Vagina (tissue), 2 donors: ENCODE data around the gene MOGAT3. TPM values are rescaled to one million over a fixed set of nuclear protein-coding genes. Genes with fewer than 3 reads are reported as not detected.

Source experiments
- DNase-seq, 2 donors: peaks; one replicate each; pipeline ENCODE4 v3.0.0-alpha.2; 2017; ENCODE audit errors: extremely low spot score in 2 of 2
- H3K27ac ChIP-seq: fragments of 200-600 bp; sonication (generic); one replicate; pipeline ENCODE4 v1.5.1; 2019
- H3K27me3 ChIP-seq: fragments of 200-600 bp; sonication (generic); one replicate; pipeline ENCODE4 v1.5.1; 2019
- H3K36me3 ChIP-seq, 2 donors: fragments of 200-600 bp; sonication (generic); one replicate each; pipeline ENCODE4 v1.5.1; 2017 to 2019
- H3K4me1 ChIP-seq: fragments of 200-600 bp; sonication (generic); one replicate; pipeline ENCODE4 v1.5.1; 2019
- H3K4me3 ChIP-seq, 2 donors: fragments of 200-600 bp; sonication (generic); 1 replicate in 1 of 2; 2 replicates in 1 of 2; pipeline ENCODE4 v1.5.1; 2016 to 2019
- H3K9me3 ChIP-seq: fragments of 200-600 bp; sonication (generic); one replicate; pipeline ENCODE4 v1.5.1; 2019
- POLR2A ChIP-seq, 2 donors: fragments of 450-650 bp; IDR thresholded peaks; one replicate each; pipeline ENCODE4 v1.6.1; 2017; ENCODE audit warnings: antibody characterized with exemption in 2 of 2, mild to moderate bottlenecking in 2 of 2, moderate library complexity in 2 of 2
- POLR2AphosphoS5 ChIP-seq, 2 donors: sonication (generic); formaldehyde crosslinking; IDR thresholded peaks; one replicate each; pipeline ENCODE4 v1.9.0; 2017; ENCODE audit warnings: antibody characterized with exemption in 2 of 2, mild to moderate bottlenecking in 2 of 2, low read depth in 1 of 2; ENCODE audit not compliant: insufficient read depth in 1 of 2
- intact Hi-C: fragments of 100-400 bp; cut with DNase I; formaldehyde crosslinking; loops from one replicate; pipeline ENCODE4 v1.15.1; 2023
- microRNA-seq: library from miRNA; unstranded; fragments of <30 nt; microRNA quantifications from one replicate; pipeline ENCODE4, GENCODE V29; 2017; ENCODE audit warnings: borderline number of aligned reads, borderline replicate concordance
- small RNA-seq: library from RNA; depleted of rRNA; stranded (forward); fragments of <200 nt; gene quantifications from one replicate; pipeline ENCODE3, GENCODE V24; 2016
- total RNA-seq: library from RNA; depleted of rRNA; stranded (reverse); fragments of >200 nt; gene quantifications from one replicate; pipeline ENCODE4 v1.2.3, GENCODE V29; 2016
- TF ChIP-seq, protein P1 (sequence below), 3 experiments: fragments of 450-650 bp in 2 of 3; fragments of 200-600 bp in 1 of 3; sonication (generic) in 1 of 3; IDR thresholded peaks; one replicate each; pipeline ENCODE4 v1.5.1; 2017 to 2019; ENCODE audit warnings: antibody characterized with exemption in 3 of 3, mild to moderate bottlenecking in 2 of 3, moderate library complexity in 2 of 3

MOGAT3 gene
- total RNA-seq, 1 donor from 2014 or later = not detected

DNA sequence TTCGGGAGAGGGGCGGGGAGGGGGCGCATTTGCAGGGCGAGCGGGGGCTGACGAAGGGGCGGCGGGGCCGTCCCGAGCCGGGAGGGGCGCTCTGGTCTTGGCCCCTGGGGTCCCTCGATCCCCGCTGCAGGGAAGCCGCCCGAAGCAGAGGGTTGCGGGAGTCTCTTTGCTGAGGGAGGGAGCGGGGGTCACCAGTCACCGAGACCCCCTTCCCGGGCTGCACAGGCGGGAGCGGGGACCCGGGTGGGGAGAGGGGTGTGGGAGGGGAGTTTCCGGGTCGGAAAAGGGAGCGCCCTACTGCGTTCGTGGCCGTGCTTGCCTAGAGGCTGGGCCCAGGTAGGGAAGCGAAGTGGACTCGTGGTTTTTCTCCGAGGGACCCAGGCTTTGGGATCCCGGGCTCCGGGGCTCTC is 46.1 kb downstream of the MOGAT3 start:
- intact Hi-C loops = no loop called here
- Histone ChIP-seq H3K4me1 (peaks cover 15% of the 10 kb centered on the region), H3K27ac (peak overlapping the region; percentile 37), H3K27me3 (no peaks in the 10 kb centered on the region), H3K4me3 (peak overlapping the region; percentile 71 to 84), H3K36me3 (peaks cover 0 to 17% of the 10 kb centered on the region in 2 donors), H3K9me3 (no peaks in the 10 kb centered on the region)
- TF ChIP-seq POLR2A (IDR thresholded peaks at IDR 0.05) (no peak), POLR2AphosphoS5 (IDR thresholded peaks at IDR 0.05; ENCODE audit: insufficient read depth in 1 of 2, low read depth in 1 of 2) (no peak)
- TF ChIP-seq, protein P1, sequence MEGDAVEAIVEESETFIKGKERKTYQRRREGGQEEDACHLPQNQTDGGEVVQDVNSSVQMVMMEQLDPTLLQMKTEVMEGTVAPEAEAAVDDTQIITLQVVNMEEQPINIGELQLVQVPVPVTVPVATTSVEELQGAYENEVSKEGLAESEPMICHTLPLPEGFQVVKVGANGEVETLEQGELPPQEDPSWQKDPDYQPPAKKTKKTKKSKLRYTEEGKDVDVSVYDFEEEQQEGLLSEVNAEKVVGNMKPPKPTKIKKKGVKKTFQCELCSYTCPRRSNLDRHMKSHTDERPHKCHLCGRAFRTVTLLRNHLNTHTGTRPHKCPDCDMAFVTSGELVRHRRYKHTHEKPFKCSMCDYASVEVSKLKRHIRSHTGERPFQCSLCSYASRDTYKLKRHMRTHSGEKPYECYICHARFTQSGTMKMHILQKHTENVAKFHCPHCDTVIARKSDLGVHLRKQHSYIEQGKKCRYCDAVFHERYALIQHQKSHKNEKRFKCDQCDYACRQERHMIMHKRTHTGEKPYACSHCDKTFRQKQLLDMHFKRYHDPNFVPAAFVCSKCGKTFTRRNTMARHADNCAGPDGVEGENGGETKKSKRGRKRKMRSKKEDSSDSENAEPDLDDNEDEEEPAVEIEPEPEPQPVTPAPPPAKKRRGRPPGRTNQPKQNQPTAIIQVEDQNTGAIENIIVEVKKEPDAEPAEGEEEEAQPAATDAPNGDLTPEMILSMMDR (IDR thresholded peaks at IDR 0.05) = no peak
- no peak for DNase-seq

DNA sequence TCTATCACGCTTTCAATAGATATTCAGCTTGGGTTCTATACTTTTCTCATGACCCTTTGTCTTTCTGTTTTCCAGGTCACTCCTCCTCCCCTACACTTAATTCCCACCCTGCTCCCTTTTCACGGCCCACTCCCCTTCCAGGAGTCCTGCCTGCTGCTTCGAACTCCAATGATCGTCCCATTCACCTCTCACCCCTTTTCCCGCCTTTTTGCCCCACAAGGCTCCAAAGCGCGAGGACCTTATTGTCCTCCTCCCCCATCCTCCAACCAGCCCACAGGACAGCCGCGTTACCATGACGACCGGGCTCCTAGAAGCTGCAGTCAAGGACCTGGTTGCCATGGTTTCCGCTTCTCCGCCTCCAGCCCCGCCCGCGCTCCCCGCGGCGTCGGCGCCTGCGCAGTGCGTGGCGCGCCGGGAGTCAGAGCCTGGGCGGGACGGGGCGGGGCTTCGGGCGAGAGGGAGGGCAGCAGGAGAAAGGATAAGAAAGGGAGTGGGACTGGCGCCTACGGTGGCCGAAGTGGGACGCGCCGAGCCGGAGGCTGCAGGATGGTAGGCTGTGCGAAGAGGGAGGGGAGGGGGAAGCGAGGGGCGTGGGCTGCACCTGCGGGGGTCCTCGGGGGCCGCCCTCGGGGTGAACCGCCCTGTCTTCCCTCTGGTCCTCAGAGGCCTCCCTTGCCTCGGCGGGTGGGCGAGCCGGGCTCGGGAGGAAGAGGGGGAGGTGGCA is 46.7 kb downstream of the MOGAT3 start, which contains the start of gene AP1S1:
Gene AP1S1 (plus strand): TSS at position 508 of the 724 bp plus-strand sequence. CDS start 39 bp downstream, at position 547.
- Histone ChIP-seq H3K9me3 (no peaks in the 10 kb centered on the region), H3K36me3 (peaks cover 0 to 12% of the 10 kb centered on the region in 2 donors), H3K27ac (peak within 1 kb of the TSS; percentile 37), H3K27me3 (no peaks in the 10 kb centered on the region), H3K4me3 (peak within 1 kb of the TSS; percentile 71 to 84), H3K4me1 (peaks cover 15% of the 10 kb centered on the region)
- intact Hi-C loops = no loop called here
- peak in 1 of 2 donors; percentile 90 for DNase-seq
- TF ChIP-seq, protein P1 (IDR thresholded peaks at IDR 0.05) = no peak
- peak in 1 of 2 donors; percentile 52 for TF ChIP-seq POLR2AphosphoS5 (IDR thresholded peaks at IDR 0.05; ENCODE audit: insufficient read depth in 1 of 2, low read depth in 1 of 2)
- peak in 1 of 2 donors; percentile 33 for TF ChIP-seq POLR2A (IDR thresholded peaks at IDR 0.05)

DNA sequence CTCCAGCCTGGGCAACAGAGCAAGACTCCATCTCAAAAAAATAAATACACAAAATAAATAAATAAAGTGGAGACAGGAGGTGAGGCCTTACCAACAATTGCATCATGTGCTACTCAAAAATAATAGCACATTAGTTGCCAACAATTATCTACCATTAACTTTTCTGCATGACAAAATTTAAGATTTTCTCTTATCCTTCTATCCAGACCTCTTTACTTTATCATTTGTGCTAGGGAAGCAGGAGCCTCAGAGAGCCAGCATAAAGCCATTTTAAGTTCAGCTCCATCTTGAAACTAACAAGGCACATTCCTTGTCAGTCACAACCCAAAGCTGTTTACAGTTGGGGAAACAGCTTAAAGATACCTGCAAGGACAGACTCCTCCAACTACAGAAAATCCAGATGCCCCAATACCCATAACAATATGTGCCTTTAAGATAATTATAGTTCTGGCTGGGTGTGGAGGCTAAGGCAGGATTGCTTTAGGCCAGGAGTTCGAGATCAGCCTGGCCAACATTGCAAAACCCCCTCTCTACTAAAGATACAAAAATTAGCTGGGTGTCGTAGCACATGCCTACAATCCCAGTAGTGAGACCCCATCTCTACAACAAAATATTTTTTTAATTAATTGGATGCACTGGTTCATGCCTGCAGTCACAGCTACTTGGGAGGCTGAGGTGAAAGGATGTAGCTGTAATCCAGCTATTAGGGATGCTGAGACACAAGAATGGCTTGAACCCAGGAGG is 48.8 kb downstream of the MOGAT3 start:
- H3K27ac ChIP-seq = no peak overlapping the region

More for the DNA sequence above, 48.8 kb downstream of the MOGAT3 start:
- Histone ChIP-seq H3K4me3 (no peak overlapping the region), H3K4me1 (peaks cover 15% of the 10 kb centered on the region), H3K36me3 (no peaks in the 10 kb centered on the region), H3K27me3 (no peaks in the 10 kb centered on the region), H3K9me3 (no peaks in the 10 kb centered on the region)
- DNase-seq = no peak
- TF ChIP-seq, protein P1 (IDR thresholded peaks at IDR 0.05) = no peak
- no peak for TF ChIP-seq POLR2A (IDR thresholded peaks at IDR 0.05)
- no peak for TF ChIP-seq POLR2AphosphoS5 (IDR thresholded peaks at IDR 0.05; ENCODE audit: insufficient read depth in 1 of 2, low read depth in 1 of 2)
- intact Hi-C loops = no loop called here

Small RNA genes lying within 50 kb of the gene (microRNA-seq; reads per million reads assigned to microRNA genes)
- not detected for gene MIR4653

Small RNA genes lying within 50 kb of the gene (small RNA-seq; reads per million reads assigned to genes)
- gene MIR4653 = not detected

Other genes with a start within 250 kb of the MOGAT3 start
- 2.7 TPM for gene MUC12, start 231.5 kb downstream of the MOGAT3 start, total RNA-seq
- not detected for gene MUC17, start 181.0 kb downstream of the MOGAT3 start, total RNA-seq
- gene TRIM56, start 115.6 kb downstream of the MOGAT3 start, total RNA-seq = 19.4 TPM
- 14.7 TPM for gene SERPINE1, start 73.9 kb downstream of the MOGAT3 start, total RNA-seq
- 42.5 TPM for gene AP1S1, start 46.6 kb downstream of the MOGAT3 start, total RNA-seq
- gene VGF, start 35.5 kb downstream of the MOGAT3 start, total RNA-seq = 1.2 TPM
- gene NAT16, start 20.7 kb downstream of the MOGAT3 start, total RNA-seq = not detected
- 41.5 TPM for gene PLOD3, start 16.5 kb upstream of the MOGAT3 start, total RNA-seq
- gene ZNHIT1, start 17.1 kb upstream of the MOGAT3 start, total RNA-seq = 55.2 TPM
- gene CLDN15, start 36.8 kb upstream of the MOGAT3 start, total RNA-seq = 8.6 TPM
- 204 TPM for gene FIS1, start 44.0 kb upstream of the MOGAT3 start, total RNA-seq
- 15.2 TPM for gene IFT22, start 120.8 kb upstream of the MOGAT3 start, total RNA-seq
- gene COL26A1, start 161.8 kb upstream of the MOGAT3 start, total RNA-seq = not detected